Right renal cortex interstitium (tissue), 3 donors: ENCODE data around the gene ARMC3. TPM values are rescaled to one million over a fixed set of nuclear protein-coding genes. Genes with fewer than 3 reads are reported as not detected.
"Not testable (repeated sequence)": the region's sequence is repeated elsewhere in the genome, so short reads cannot be mapped to it uniquely, and the experiment has no call there.

Experiments
- DNase-seq, 3 donors: peaks; one replicate each; pipeline ENCODE4 v3.0.0-alpha.2; 2013; ENCODE audit warnings: low read depth in 3 of 3, low spot score in 2 of 3
- polyA plus RNA-seq, 3 donors: library from polyadenylated mRNA; unstranded; fragments of 120-200 nt; gene quantifications; one replicate each; pipeline ENCODE4 v1.2.1, GENCODE V29; 2013; ENCODE audit not compliant: insufficient read length in 3 of 3

ARMC3 gene
- polyA plus RNA-seq, 3 donors = 13.2 to 14.3 (median 13.9) TPM

DNA sequence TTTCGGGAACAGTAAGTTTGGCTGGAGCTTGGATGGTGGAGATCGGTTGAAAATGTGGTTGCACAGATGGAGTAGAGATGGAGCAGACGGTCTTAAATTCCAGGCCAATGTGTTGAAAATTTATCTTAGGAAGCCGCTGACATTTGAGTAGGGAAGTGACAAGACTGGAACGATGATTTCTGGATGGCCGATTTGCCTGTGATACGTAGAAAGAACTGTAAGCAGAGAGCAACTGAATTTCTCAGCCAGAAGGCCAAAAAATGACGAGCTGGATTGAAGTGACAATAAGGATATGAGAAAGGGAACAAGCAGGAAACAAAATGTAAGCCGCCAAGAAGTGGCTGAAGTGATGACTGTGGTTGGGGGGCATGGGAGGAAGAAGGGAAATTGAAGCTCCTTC is 687 bp upstream of the ARMC3 start:
- DNase-seq = no peak

DNA sequence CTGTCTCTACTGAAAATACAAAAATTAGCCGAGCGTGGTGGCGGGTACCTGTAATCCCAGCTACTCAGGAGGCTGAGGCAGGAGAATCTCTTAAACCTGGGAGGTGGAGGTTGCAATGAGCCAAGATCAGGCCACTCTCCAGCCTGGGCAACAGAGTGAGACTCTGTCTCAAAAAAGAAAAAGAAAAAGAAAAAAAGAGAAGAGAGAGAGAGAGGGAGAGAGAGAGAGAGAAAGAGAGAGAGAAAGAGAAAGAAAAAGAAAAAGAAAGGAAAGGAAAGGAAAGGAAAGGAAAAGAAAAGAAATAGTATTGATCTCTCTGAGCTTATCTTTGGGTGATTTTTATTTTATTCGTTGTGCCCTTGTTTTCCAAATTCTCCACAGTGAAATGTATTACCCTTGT is 1.2 kb downstream of the ARMC3 start:
- not testable (repeated sequence) for DNase-seq

DNA sequence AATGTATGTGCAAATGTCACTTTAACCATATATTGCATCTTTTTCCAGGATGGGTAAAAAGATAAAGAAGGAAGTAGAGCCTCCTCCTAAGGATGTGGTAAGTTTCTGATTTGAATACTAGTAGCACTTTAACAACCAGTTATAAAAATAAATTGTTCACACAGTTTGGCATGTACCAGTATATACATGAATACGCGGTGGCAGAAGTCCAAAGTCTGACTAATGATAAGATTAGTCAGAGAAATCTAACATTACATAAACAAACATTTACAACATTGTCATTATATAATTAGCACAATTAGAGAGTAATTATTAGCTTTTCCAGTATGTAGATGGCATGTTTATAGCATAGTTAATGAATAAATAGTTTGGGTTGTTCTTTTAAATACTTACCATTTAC is 4.1 kb downstream of the ARMC3 start:
- DNase-seq = no peak

DNA sequence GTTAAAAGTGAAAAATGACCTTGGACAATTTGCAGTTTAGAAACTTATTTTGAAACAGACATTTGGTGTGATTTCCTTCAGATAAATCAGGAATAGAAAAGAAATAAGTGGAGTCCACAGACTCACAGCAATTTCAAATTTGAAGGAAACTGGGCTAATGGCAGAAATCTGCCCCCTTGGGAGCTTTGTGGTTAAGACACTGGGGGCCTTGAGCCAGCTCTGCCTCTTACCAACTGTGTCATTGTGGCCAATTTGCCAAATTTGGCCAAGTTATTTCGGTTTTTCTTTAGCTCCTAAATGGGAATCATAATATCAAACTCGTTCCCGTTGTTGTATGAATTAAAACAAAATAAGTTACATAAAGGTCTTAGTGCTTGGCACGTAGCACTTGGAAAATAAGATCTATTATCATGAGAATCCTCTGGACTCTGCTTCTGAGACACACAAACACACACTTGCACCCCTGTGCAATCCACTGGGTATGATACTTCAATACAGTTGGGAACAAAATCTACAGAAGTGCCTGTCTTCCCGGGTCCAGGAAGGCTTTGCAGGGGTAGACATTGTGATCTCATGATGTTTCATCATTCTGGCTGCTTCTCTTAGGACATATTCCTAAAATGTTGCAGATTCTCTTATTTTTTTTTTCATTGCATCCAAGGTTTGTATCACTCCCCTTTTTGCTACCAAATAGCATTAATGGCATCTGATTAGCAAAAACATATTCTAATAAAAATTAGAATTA is 4.9 kb downstream of the ARMC3 start:
- DNase-seq = no peak

DNA sequence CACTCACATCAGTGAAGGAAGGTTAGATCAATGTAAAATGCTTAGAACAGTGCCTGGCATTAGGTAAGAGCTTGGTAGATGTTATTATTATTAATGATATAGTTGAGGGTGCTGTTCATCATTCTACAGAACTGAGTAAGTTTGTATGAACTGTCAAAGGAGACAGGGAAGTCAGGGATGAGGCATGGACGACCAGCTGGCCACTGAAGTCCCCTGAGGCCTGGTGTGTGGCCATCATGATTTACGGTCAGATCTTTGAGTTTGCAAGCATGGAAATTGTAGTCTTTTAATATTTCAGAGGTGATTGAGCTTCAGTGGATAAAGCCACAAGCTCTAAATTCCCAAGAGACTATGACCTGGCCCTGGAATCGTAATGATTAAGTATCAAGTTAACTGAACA is 6.9 kb downstream of the ARMC3 start:
- no peak for DNase-seq

DNA sequence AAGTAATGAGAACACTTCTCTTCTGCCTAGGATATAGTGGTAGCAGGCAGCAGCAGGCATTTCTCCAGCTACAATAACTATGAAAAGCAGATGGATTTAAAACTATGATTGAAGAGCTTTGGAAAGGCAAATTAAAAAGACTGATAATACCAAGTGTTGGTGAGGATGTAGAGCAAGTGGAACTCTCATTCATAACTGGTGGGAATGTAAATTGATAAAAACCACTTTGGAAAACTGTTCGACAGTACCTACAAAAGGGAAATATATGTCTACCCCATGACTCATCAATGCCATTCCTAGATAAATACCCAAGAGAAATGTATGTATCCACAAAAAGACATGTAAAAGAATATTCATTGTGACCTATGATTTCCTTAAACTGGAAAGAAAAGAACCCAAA is 14.6 kb downstream of the ARMC3 start:
- no peak for DNase-seq

DNA sequence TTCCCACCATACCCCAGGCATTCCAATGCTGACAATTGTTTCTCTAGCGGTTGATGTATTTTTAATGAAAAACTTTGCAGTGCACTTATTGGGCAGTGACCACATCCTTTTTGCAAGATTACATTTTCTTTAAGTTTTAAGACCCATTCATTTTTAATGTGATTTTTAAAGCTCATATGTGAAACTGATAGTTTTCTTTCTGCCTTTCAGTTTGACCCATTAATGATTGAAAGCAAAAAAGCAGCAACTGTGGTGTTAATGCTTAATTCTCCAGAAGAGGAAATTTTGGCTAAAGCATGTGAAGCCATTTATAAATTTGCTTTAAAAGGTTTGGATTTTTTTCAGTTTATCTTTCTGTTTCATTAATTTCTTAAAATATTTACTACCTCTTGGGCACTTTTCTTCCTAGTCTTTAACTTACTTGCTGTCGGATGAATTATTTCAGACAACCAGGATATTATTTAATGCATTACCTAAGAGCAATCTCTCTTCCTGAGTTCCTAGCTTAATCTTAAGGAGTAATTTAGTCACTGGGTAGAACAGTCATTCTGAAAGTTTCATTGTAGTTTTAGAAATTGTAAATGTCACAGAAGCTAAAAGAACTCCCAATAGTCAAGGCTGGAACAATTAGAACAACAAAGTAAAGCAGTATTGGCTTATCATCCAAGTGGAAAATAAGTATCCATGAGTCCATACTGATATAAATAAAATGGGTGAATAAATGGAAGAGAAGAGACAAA is 18.3 kb downstream of the ARMC3 start:
- DNase-seq = no peak

DNA sequence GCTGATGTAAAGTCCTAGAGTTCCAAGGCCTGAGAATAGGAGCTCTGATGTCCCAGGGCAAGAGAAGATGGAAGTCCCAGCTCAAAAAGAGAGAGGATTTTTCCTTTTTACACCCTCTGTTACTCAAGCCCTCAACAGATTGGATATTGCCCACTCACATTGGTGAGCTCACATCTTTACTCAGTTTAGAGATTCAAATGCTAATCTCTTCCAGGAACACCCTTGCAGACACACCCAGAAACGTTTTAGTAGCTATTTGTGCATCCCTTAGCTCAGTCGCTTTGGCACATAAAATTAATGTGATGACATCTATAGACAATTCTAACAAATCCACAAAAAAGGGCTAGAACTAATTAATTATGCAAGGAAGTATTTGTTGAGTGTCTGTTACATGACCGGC is 27.1 kb downstream of the ARMC3 start:
- DNase-seq = no peak

DNA sequence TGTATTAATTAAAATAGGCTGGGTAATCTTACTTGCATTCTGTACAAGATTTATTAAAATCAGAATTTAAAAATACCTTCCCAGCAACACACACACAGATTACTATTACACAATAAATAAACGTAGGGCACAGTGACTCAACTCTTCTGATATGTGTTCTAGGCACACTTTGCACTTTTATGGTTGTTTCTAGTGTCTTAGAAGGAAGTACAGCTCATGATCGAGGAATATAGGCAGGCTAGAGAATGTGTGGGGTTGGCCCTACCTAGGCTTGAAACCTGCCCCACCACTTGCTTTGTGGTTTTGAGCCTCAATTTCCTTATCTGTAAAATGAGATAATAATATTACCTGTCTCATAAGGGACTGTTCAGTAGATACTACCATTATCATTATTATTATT is 30.5 kb downstream of the ARMC3 start:
- no peak for DNase-seq

DNA sequence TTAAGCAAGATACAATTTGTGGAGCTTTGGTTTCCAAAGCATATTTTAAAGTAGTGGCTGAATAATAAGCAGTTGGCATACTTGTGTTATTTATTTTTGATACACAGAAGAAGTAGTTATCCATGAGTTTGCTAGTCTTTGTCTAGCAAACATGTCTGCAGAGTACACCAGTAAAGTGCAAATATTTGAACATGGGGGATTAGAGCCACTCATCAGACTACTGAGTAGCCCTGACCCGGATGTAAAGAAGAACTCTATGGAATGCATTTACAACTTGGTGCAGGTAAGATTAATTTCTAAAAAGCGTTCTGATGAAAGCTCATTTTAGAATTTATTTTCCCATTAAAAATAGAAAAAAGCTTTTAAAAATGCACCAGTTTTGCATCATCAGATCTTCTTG is 31.4 kb downstream of the ARMC3 start:
- DNase-seq = no peak

DNA sequence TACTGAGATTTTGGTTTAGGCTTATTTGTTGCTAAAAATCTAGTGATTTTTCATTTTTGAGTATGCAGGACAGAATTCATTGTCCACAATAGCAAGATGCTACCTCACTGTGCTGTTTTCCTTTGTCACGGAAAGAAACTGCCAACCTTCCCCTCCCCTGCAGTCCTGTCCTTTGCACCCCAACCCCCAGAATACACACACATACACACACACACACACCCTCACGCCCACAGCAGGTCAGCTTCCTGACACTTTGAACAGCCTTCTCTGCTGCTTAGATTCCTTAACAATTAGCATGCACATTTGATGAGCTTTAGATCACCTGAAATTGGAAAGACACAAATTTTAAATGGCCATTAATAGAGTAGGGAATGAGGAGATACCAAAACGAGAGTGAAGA is 32.1 kb downstream of the ARMC3 start:
- DNase-seq = no peak

DNA sequence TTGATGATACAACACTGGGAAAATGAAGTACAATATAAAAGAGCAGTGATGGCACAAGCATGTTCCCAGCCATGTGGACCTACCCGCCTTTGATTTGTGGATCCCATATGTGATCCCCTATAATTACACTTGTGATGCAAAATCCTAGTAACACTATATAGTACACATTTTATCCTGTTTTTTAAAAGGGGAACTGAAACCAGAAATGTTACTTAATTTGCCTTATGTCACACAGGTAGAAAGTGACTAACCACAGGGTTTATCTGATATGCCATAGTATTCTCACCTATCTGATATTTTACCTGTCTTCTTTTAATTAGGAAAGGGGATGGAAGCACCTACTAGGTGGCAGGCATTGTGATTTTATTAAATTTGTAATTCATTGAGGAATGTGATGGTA is 35.0 kb downstream of the ARMC3 start:
- no peak for DNase-seq

DNA sequence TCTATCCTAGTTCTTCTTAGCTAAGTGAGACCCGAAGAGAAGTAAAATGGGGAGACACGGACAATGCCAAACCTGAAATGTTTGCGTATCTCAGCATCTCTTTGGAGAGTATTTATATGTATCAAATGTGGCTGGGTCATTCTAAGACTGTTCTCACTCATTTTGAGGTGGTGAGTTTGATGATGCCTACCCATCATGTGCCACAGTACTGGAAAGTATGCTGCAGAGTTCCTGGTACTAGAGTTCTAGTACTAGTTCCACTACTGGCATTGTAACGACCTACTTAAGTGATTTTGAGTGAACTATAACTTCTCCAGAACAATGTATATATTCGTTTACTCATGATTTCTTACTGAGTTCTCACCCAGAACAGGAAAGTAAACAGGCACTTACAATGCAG is 41.9 kb downstream of the ARMC3 start:
- DNase-seq = no peak

DNA sequence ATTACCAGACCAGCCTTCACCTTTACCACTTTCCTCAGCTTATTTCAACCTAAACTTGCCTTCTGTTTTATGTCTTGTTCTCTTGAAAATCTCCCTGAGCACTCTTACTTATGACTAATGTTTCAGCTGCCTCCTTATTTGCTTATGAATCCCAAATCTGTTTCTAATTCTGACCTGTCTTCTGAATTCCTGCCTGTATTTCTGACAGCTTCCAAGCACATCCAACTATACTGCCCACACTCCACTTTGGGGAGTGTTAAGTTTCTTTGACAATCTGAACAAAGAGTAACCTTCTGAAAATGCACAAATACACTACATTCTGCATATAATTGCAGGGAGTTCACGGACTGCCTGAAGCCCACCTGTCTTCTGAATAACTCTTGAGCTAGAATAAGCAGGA is 48.7 kb downstream of the ARMC3 start:
- DNase-seq = no peak

DNA sequence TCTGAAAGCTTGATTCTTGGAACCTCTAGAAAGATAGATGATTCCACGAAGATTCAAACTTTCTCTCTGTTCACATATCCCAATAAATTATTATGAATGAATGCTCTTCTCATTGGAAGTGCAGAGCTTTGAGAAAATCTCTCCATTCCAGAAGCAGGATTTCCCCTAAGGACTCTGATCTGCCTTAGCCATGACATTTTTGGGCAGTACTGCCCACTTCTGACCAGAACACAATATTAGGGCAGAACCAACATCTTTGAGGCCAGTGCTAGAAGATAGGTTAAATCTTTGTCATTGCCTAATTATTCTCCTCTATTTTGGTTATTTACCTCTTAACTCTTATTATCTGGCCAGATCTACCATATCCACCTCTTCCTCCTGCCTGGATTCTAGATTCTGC is 49.9 kb downstream of the ARMC3 start:
- DNase-seq = no peak

DNA sequence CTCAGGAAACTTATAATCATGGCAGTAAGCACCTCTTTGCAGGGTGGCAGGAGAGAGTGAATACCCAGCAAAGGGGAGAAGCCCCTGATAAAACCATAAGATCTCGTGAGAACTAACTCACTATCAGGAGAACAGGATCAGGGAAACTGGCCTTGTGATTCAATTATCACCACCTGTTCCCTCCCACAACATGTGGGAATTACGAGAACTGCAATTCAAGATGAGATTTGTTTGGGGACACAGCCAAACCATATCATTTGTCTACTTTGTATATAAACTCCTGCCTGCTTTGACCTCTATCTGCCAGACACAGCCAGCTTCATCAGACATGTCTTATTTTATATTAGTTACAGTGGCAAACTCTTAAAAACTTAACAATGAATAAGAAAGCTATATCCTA is 50.4 kb downstream of the ARMC3 start:
- no peak for DNase-seq

DNA sequence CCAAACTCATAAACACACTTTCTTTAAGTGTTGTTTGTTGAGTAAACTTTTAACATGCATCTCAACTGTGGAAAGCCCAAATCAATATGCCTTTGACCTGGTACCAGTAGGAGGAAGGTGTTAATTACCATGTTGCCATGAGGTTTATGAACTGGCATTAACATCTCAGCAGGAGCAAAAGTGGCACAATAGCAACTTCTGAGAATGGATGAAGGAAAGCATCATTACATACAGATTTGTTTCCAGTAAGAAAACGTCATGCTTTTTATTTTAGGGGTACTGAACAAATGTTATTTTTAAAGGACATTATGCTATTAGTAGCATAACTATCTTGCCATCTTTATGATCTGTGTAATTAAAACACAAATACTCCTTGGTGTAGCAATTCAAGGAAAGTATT is 51.1 kb downstream of the ARMC3 start:
- no peak for DNase-seq

DNA sequence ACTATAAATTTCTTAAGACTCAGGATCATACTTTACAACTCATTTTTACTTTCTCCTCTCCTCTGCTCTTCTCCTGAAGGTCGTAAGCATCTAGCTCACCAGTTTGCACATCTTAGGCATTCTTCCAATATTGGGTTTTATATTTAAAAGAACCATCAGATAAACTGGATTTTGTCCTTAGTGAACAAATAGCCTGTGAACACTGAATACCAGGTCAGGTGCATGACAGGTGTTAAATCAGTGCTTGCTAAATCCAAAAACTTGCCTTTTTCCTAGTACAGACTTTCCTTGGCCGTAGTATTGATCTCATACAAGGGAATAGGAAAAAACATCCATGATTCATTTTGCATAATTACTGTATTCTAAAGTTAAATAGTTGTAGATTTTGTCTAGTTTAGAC is 53.0 kb downstream of the ARMC3 start:
- no peak for DNase-seq

DNA sequence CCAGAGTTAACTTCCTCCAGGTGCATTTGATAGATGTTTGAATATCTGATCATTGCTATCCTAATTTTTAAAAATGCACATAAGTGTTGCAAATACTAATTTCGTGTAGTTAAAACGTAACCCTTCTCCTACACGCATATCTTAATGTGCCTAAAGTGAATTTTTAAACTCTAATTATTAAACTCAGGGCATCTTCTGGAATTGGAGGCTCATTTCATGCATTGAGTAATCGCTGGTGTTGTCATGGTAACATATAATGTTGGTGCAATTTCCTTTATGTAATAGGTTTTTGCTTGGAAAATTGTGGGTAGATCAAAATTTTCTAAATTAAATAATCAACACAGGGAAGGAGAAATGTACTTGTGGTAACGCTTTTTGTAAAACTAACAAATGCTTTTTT is 56.2 kb downstream of the ARMC3 start:
- DNase-seq = no peak

DNA sequence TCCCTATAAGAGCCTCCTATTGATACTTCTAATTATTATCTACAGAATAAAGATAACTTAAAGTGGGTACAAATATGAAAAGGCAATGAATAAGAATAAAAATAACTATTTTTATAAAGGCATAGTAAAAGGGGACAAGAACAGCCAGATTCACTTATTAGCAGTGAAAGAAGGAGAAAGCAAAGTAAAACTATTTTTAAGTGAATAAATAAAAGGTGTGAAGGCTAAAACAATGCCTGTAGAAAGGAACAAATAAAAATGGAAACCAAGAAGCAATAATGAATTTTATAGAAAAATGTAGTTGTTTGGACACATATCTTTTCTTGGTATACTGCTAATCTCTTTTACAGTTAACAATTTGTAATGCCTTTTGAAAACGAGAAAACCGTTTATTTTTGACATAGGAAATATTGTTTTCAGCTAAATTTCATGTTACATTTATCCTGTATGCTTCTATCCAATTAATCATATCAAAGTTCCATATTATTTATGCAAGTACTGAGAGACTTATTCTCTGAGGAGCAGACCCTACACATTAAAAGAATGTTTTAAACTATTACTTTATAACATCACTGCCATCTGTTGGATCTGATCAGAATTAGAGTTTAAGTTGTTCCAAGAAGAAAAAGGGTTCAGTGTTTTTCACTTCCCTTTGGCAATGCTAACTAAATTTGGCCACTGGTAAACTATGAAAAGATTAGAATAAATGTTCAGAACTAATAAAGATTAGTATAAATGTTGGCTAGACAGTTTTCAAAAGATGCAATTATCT is 59.1 kb downstream of the ARMC3 start:
- DNase-seq = no peak

DNA sequence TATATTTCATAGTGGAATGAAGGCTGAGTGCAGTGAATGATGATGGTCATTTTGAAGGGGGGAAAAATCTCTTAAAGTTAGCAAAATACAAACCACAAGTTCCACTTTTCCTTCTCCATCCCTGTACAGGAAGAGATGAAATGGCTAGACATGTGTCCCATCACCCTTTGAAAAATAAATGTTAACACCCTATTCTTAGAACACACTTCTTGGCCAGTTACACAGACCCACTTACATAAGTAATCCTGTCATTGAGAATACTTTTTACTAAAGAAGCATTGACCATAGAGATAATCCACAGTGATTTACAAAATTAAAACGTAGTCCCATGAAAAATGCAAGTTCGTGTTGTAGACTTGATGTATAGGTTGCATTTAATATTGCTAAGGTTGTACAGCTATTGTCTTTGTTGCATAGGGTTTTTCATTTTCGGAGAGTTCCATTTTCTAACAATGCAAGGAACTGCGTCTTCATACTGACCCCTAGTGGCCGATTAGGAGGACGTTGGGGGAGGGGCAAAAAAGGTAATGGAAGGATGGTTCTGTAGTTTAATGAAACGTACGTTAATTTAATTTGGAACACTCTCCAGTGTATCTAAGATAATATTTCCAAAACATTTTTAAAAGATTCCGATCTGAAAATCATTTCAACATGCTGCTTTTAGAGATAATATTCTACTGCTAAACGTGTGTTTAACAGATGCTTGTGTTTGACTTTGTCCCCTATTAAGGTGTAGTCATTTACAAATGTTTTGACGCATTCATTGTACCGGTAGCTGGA is 60.9 kb downstream of the ARMC3 start:
- peak; percentile 52 to 61 (median 60) for DNase-seq
